Type B pancreatic cell (in vitro differentiated cells): Measurements from ENCODE around the gene SLC22A8. TPM values are rescaled to one million over a fixed set of nuclear protein-coding genes. Genes with fewer than 3 reads are reported as not detected.

Experiments
- DNase-seq: peaks from one replicate; pipeline ENCODE4 v3.0.0; 2021; ENCODE audit warnings: mixed read lengths; ENCODE audit not compliant: unreplicated experiment; ENCODE audit errors: extremely low spot score
- H3K27ac Mint-ChIP-seq: 2 replicates; pipeline ENCODE4 v1.8.0; 2021; ENCODE audit warnings: mild to moderate bottlenecking, mixed read lengths
- H3K27me3 Mint-ChIP-seq: 2 replicates; pipeline ENCODE4 v1.8.0; 2021; ENCODE audit warnings: mixed read lengths
- H3K36me3 Mint-ChIP-seq: 2 replicates; pipeline ENCODE4 v1.8.0; 2021; ENCODE audit warnings: mixed read lengths
- H3K4me1 Mint-ChIP-seq: one replicate; pipeline ENCODE4 v1.8.0; 2021; ENCODE audit warnings: mixed read lengths; ENCODE audit not compliant: unreplicated experiment
- H3K4me3 Mint-ChIP-seq: 2 replicates; pipeline ENCODE4 v1.8.0; 2021; ENCODE audit warnings: mild to moderate bottlenecking, mixed read lengths
- H3K9me3 Mint-ChIP-seq: 2 replicates; pipeline ENCODE4 v1.8.0; 2021; ENCODE audit warnings: mixed read lengths
- total RNA-seq: library from RNA; stranded (reverse); gene quantifications from 2 replicates; pipeline ENCODE4 v1.2.1, GENCODE V29; 2021; ENCODE audit warnings: low replicate concordance
- TF ChIP-seq, protein P1 (sequence below): fragments of 200-600 bp; sonication (generic); conservative IDR thresholded peaks from 2 replicates; pipeline ENCODE4 v1.5.0; 2021; ENCODE audit warnings: antibody characterized with exemption, mild to moderate bottlenecking

Gene SLC22A8
- total RNA-seq, 1 donor from 2014 or later, result 0.85 TPM

DNA sequence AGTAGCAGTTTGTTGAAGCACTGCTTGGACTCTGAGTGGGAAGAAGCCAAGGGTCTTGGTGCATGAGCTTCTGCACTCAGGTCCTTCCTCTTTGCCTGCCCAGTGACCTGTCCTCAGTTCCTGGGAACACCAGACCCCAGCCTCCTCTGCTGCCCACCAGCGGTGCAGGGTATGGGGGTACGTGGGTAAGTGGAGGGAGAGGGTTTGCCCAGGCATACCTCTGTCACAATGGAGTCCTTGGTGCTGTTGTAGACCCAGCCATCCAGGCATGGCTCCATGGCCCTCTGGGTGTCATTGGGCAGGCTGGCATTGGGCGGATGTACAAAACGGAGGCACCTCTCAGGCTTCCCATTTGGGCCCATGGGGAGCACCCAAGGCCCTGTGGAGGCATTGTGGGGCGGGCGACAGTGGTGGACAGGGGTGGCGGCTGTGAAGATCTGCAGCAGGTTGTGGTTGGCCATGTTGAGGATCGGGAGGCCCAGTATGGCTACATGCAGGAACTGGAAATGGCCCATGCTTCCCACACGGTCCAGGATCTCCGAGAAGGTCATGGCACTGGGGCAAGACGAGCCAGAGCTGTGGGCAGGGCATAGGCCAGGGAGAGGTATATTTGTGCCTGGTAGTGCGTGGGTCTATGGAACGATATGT, 1.1 kb downstream of the SLC22A8 start:
- DNase-seq, result no peak
- H3K27ac Mint-ChIP-seq, result no peak overlapping the region

DNA sequence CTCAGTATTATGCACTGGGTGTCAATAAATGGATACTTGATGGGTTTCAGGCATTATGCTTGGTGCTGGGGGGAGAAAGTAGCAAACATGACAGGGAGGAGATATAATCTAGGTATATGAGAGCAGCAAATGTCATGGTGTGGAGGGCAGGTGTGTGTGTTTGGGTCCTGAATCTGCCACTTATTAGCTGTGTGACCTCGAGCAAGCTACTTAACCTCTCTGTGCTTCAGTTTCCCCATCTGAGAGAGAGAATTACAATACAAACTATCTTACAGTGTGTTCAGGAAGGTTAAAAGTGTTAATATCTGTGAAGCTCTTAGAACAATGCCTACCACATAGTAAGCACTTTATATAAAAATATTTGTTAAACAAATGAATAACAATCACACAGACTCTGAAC, 2.8 kb downstream of the SLC22A8 start:
- H3K27me3 Mint-ChIP-seq, result peaks cover 7% of the 10 kb centered on the region
- no peaks in the 10 kb centered on the region for H3K9me3 Mint-ChIP-seq
- H3K36me3 Mint-ChIP-seq, result no peaks in the 10 kb centered on the region
- H3K27ac Mint-ChIP-seq, result peak overlapping the region; percentile 7
- H3K4me3 Mint-ChIP-seq, result no peak overlapping the region
- DNase-seq, result no peak
- TF ChIP-seq, protein P1, sequence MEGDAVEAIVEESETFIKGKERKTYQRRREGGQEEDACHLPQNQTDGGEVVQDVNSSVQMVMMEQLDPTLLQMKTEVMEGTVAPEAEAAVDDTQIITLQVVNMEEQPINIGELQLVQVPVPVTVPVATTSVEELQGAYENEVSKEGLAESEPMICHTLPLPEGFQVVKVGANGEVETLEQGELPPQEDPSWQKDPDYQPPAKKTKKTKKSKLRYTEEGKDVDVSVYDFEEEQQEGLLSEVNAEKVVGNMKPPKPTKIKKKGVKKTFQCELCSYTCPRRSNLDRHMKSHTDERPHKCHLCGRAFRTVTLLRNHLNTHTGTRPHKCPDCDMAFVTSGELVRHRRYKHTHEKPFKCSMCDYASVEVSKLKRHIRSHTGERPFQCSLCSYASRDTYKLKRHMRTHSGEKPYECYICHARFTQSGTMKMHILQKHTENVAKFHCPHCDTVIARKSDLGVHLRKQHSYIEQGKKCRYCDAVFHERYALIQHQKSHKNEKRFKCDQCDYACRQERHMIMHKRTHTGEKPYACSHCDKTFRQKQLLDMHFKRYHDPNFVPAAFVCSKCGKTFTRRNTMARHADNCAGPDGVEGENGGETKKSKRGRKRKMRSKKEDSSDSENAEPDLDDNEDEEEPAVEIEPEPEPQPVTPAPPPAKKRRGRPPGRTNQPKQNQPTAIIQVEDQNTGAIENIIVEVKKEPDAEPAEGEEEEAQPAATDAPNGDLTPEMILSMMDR, result no peak
- peaks cover 18% of the 10 kb centered on the region for H3K4me1 Mint-ChIP-seq

More for the DNA sequence above, 1.1 kb downstream of the SLC22A8 start:
- Mint-ChIP-seq H3K4me1 (peaks cover 24% of the 10 kb centered on the region), H3K9me3 (no peaks in the 10 kb centered on the region), H3K27me3 (peaks cover 7% of the 10 kb centered on the region), H3K4me3 (no peak overlapping the region), H3K36me3 (no peaks in the 10 kb centered on the region)
- TF ChIP-seq, protein P1, result no peak

DNA sequence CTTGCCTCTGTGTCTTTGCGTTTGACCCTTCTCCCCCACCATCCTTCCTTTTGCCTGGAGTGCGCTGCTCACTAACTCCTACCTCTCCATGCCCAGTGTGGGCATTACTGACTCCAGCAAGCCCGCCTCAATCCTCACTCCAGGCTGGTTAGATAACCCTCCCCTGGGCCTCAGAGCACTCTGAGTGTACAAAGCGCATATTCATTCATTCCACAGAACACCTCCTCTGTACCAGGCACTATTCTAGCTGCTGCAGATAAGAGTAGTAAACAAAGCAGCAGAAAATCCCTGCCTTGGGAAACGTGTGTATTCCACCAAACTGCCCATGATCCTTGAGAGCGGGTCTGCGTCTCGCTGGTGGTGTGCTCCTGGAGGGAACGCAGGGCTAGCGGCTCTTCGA, 3.2 kb downstream of the SLC22A8 start:
- Mint-ChIP-seq H3K9me3 (no peaks in the 10 kb centered on the region), H3K27me3 (peaks cover 4% of the 10 kb centered on the region), H3K36me3 (no peaks in the 10 kb centered on the region), H3K4me3 (no peak overlapping the region), H3K4me1 (peaks cover 16% of the 10 kb centered on the region), H3K27ac (peak overlapping the region; percentile 7)
- no peak for DNase-seq
- TF ChIP-seq, protein P1, result no peak

DNA sequence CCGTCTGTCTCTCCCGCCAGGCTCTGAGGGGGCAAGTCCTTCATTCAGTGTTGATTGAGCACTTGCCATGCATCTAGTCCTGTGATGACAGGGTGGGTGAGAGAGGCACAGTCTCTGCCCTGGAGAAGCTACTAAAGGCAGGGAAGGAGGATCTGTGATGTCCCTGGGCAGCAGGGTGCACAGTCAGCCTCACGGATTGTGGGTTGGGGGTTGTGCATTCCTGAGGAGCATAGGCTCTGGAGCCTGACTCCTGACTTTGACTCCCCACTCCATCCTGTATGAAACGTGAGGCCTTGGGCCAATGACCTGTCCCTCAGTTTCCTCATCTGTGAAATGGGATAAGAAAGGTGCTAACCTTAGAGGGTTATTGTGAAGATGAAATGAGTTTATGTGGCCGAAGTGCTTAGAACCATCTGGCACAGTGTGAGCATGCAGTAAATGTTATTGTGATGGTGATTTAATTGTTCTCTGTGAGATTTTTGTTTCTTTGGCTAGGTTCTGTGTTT, 4.7 kb downstream of the SLC22A8 start:
- Mint-ChIP-seq H3K9me3 (no peaks in the 10 kb centered on the region), H3K36me3 (no peaks in the 10 kb centered on the region), H3K4me1 (peaks cover 14% of the 10 kb centered on the region), H3K4me3 (no peak overlapping the region), H3K27ac (no peak overlapping the region), H3K27me3 (peaks cover 4% of the 10 kb centered on the region)
- DNase-seq, result no peak
- TF ChIP-seq, protein P1, result no peak

DNA sequence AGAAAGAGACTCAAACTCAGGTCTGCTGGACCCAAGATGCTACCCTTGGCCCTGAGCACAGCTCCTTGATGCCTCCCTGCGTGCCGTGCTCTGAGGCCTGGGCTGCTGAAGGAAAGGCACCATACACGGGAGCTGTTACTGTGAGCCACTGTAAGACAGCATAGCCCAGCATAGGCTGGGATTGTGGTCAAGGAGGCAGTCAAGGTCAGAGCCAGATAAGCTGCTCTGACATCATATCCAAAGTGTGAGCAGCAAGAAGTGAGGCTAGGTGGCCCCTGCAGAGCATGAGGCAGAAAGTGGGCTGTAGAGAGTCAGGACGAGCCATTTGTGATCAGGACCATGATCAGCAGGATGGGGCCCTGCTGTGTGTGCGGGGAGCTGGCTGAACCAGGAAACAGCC, 7.7 kb downstream of the SLC22A8 start:
- no peaks in the 10 kb centered on the region for H3K27me3 Mint-ChIP-seq
- TF ChIP-seq, protein P1, result no peak
- no peak overlapping the region for H3K4me3 Mint-ChIP-seq
- H3K27ac Mint-ChIP-seq, result no peak overlapping the region
- H3K9me3 Mint-ChIP-seq, result no peaks in the 10 kb centered on the region
- H3K36me3 Mint-ChIP-seq, result no peaks in the 10 kb centered on the region
- peaks cover 7% of the 10 kb centered on the region for H3K4me1 Mint-ChIP-seq
- DNase-seq, result no peak
